ENCODE measurements around the gene DNAJC25. TPM values are rescaled to one million over a fixed set of nuclear protein-coding genes. Genes with fewer than 3 reads are reported as not detected.

Gene DNAJC25
- polyA plus RNA-seq, 1 donor from 2014 or later, result 20.0 TPM

GRCh38 chr9:111700776-111701175, 69.6 kb downstream of the DNAJC25 start:
- H3K9me2 ChIP-seq (ENCODE audit: insufficient read depth, low read length), result no peaks in the 10 kb centered on the region
- TF ChIP-seq TAF1 (IDR thresholded peaks at IDR 0.05; ENCODE audit: low read depth) (no peak), EZH2 (IDR thresholded peaks at IDR 0.05; ENCODE audit: borderline replicate concordance, insufficient read depth, low read length, poor library complexity, severe bottlenecking) (no peak), POLR2AphosphoS5 (IDR thresholded peaks at IDR 0.05) (no peak), REST (IDR thresholded peaks at IDR 0.05; ENCODE audit: borderline replicate concordance) (no peak), CTCF (IDR thresholded peaks at IDR 0.05; ENCODE audit: poor library complexity, severe bottlenecking) (no peak), RAD21 (conservative IDR thresholded peaks at IDR 0.05) (no peak)

More at GRCh38 chr9:111700776-111701175, 69.6 kb downstream of the DNAJC25 start:
- Histone ChIP-seq H3K27me3 (ENCODE audit: insufficient read depth, low read depth, low read length) (no peaks in the 10 kb centered on the region), H3K9ac (ENCODE audit: low read length) (no peak overlapping the region), H4K20me1 (ENCODE audit: insufficient read depth) (no peaks in the 10 kb centered on the region), H3K9me3 (ENCODE audit: low read length) (no peaks in the 10 kb centered on the region), H2AFZ (ENCODE audit: low read depth, low read length) (no peak overlapping the region), H3K79me2 (replicated peaks; ENCODE audit: insufficient read depth, low read length) (no peaks in the 10 kb centered on the region), H3K36me3 (ENCODE audit: insufficient read depth, low read length) (no peaks in the 10 kb centered on the region), H3K4me3 (ENCODE audit: low read length) (no peak overlapping the region), H3K27ac (ENCODE audit: low read length) (no peak overlapping the region), H3K4me2 (ENCODE audit: low read length) (no peak overlapping the region), H3F3A (ENCODE audit: insufficient read depth, low read length, poor library complexity, severe bottlenecking) (no peaks in the 10 kb centered on the region)

Other genes with a start within 250 kb of the DNAJC25 start
- 34.7 and 42.6 TPM in 2 replicates for gene ECPAS, start 147.0 kb upstream of the DNAJC25 start, polyA plus RNA-seq
- gene ZNF483, start 106.2 kb upstream of the DNAJC25 start, polyA plus RNA-seq, result 2.9 and 4.2 TPM in 2 replicates
- 3.1 and 6.6 TPM in 2 replicates for gene PTGR1, start 31.7 kb upstream of the DNAJC25 start, polyA plus RNA-seq
- gene GNG10, start 30.3 kb downstream of the DNAJC25 start, polyA plus RNA-seq, result 66.1 and 69.6 TPM in 2 replicates
- not detected in 2 replicates for gene SHOC1, start 163.6 kb downstream of the DNAJC25 start, polyA plus RNA-seq